Endodermal cell (in vitro differentiated cells): Measurements from ENCODE around the gene USP27X. TPM values are rescaled to one million over a fixed set of nuclear protein-coding genes. Genes with fewer than 3 reads are reported as not detected.

ENCODE experiments used
- DNase-seq: peaks from one replicate; pipeline ENCODE4 v3.0.0-alpha.2; 2017
- H3K27ac ChIP-seq: 2 replicates; pipeline ENCODE4 v1.5.1; 2013; ENCODE audit warnings: mild to moderate bottlenecking, low read depth, low read length, moderate library complexity
- H3K27me3 ChIP-seq: 2 replicates; pipeline ENCODE4 v1.6.1; 2013; ENCODE audit warnings: mild to moderate bottlenecking, low read length, moderate library complexity; ENCODE audit not compliant: insufficient read depth, control insufficient read depth, poor library complexity, severe bottlenecking
- H3K36me3 ChIP-seq: 2 replicates; pipeline ENCODE4 v1.7.0; 2013; ENCODE audit warnings: mild to moderate bottlenecking, low read length, moderate library complexity; ENCODE audit not compliant: control insufficient read depth, insufficient read depth
- H3K4me1 ChIP-seq: one replicate; pipeline ENCODE4 v1.7.0; 2013; ENCODE audit warnings: low read length; ENCODE audit not compliant: control insufficient read depth, insufficient read depth
- H3K4me3 ChIP-seq: 2 replicates; pipeline ENCODE4 v1.5.1; 2013; ENCODE audit warnings: mild to moderate bottlenecking, low read length, moderate library complexity
- H3K9ac ChIP-seq: 2 replicates; pipeline ENCODE4 v1.6.1; 2013; ENCODE audit warnings: mild to moderate bottlenecking, low read length, moderate library complexity; ENCODE audit not compliant: poor library complexity, severe bottlenecking; ENCODE audit errors: extremely low read depth
- H3K9me3 ChIP-seq: 2 replicates; pipeline ENCODE4 v1.6.1; 2013; ENCODE audit warnings: mild to moderate bottlenecking, low read length, moderate library complexity; ENCODE audit not compliant: control insufficient read depth
- H3K27ac Mint-ChIP-seq: 2 replicates; pipeline ENCODE4 v1.8.0; 2020; ENCODE audit warnings: mixed read lengths
- H3K27me3 Mint-ChIP-seq: 2 replicates; pipeline ENCODE4 v1.8.0; 2021; ENCODE audit warnings: mild to moderate bottlenecking, mixed read lengths; ENCODE audit not compliant: insufficient read depth
- H3K36me3 Mint-ChIP-seq: 2 replicates; pipeline ENCODE4 v1.8.0; 2020; ENCODE audit warnings: low read depth, mixed read lengths
- H3K4me1 Mint-ChIP-seq: 2 replicates; pipeline ENCODE4 v1.8.0; 2020; ENCODE audit warnings: mixed read lengths
- H3K4me3 Mint-ChIP-seq: 2 replicates; pipeline ENCODE4 v1.8.0; 2020; ENCODE audit warnings: mild to moderate bottlenecking, moderate library complexity, mixed read lengths
- H3K9me3 Mint-ChIP-seq: 2 replicates; pipeline ENCODE4 v1.8.0; 2020; ENCODE audit warnings: mild to moderate bottlenecking, mixed read lengths
- WGBS, 2 experiments: methylation state at CpG; one replicate each; pipeline versions ENCODE4 v1.1.5 to v1.1.7; 2013; ENCODE audit warnings: missing lambda C conversion rate in 2 of 2, mixed read lengths in 1 of 2; ENCODE audit not compliant: insufficient coverage in 1 of 2, insufficient read length in 1 of 2; 5-methylcytosine and 5-hydroxymethylcytosine counted together
- total RNA-seq, 2 donors: library from RNA; stranded (reverse); fragmentation: NEBNext Ultra II Directional in 1 of 2; extraction: Animal tissue kit (Norgen Biotek cat#: 25700) in 1 of 2; gene quantifications; 2 replicates in 1 of 2; 3 replicates in 1 of 2; pipeline ENCODE4 v1.2.1, GENCODE V29; 2021
- TF ChIP-seq, protein P1 (sequence below): fragments of 200-600 bp; sonication (generic); conservative IDR thresholded peaks from 2 replicates; pipeline ENCODE4 v1.5.0; 2021; ENCODE audit warnings: antibody characterized with exemption, mild to moderate bottlenecking

USP27X gene
- total RNA-seq, 2 donors from 2014 or later, result 7.1 to 8.2 TPM

DNA sequence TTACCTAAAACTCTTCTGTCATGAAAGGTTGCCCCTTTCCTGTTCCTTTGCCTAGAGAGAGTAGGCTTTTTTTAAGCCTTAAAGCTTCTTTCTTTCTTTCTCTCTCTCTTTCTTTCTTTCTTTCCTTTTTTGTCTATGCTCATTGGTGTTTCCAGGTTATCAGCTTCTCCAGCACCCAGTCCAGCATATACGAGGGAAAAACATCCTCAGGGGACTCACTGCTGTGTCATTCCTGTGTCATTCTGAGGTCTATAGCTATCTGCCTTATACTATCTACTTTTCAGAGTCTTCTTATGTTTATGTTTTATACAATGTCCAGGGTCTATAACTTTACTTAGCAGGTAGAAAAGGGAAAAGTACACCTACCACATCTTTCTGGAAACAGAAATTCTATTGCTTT lies 10.5 kb upstream of the USP27X start:
- no peak overlapping the region for H3K9ac ChIP-seq
- TF ChIP-seq, protein P1, sequence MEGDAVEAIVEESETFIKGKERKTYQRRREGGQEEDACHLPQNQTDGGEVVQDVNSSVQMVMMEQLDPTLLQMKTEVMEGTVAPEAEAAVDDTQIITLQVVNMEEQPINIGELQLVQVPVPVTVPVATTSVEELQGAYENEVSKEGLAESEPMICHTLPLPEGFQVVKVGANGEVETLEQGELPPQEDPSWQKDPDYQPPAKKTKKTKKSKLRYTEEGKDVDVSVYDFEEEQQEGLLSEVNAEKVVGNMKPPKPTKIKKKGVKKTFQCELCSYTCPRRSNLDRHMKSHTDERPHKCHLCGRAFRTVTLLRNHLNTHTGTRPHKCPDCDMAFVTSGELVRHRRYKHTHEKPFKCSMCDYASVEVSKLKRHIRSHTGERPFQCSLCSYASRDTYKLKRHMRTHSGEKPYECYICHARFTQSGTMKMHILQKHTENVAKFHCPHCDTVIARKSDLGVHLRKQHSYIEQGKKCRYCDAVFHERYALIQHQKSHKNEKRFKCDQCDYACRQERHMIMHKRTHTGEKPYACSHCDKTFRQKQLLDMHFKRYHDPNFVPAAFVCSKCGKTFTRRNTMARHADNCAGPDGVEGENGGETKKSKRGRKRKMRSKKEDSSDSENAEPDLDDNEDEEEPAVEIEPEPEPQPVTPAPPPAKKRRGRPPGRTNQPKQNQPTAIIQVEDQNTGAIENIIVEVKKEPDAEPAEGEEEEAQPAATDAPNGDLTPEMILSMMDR, result no peak
- no peaks in the 10 kb centered on the region for H3K27me3 ChIP-seq
- Mint-ChIP-seq H3K4me3 (no peak overlapping the region), H3K4me1 (no peaks in the 10 kb centered on the region), H3K27me3 (no peaks in the 10 kb centered on the region), H3K27ac (no peak overlapping the region), H3K36me3 (no peaks in the 10 kb centered on the region), H3K9me3 (peaks cover 37% of the 10 kb centered on the region)
- WGBS, 2 experiments, result 86% methylated on average over 1 of the region's 1 CpG; no CpG with 5 or more reads in 1 of the 2 experiments
- H3K36me3 ChIP-seq, result no peaks in the 10 kb centered on the region
- no peak overlapping the region for H3K4me3 ChIP-seq
- no peak overlapping the region for H3K27ac ChIP-seq
- no peaks in the 10 kb centered on the region for H3K9me3 ChIP-seq
- H3K4me1 ChIP-seq, result no peaks in the 10 kb centered on the region
- no peak for DNase-seq

DNA sequence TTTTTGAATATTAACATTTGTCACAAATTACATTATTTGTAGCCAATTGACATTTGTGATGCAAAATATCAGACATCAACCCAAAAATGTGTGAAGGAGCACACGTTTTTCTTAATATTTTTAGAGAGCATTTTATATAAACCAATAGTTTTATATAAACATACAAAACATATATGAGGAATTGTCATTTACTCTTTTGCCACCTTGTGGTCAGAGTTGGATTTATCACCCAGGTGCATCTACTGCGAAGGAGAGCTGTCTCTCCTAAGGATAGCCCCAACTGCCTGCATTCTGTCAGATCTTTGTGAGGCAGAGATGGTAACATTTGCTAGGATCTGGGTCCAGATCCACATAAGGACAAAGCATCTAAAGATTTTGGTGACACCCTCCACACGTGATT lies 2.5 kb upstream of the USP27X start:
- DNase-seq, result peak; percentile 50
- Mint-ChIP-seq H3K27ac (no peak overlapping the region), H3K9me3 (peaks cover 45% of the 10 kb centered on the region), H3K27me3 (peaks cover 7% of the 10 kb centered on the region), H3K4me1 (no peaks in the 10 kb centered on the region), H3K36me3 (peaks cover 5% of the 10 kb centered on the region), H3K4me3 (no peak overlapping the region)
- TF ChIP-seq, protein P1, result peak; percentile 75
- no peaks in the 10 kb centered on the region for H3K27me3 ChIP-seq
- no peak overlapping the region for H3K27ac ChIP-seq
- no peaks in the 10 kb centered on the region for H3K36me3 ChIP-seq
- H3K9me3 ChIP-seq, result no peaks in the 10 kb centered on the region
- H3K4me3 ChIP-seq, result no peak overlapping the region
- no peak overlapping the region for H3K9ac ChIP-seq
- WGBS, 2 experiments, result 0 to 7% methylated on average over 1 of the region's 3 CpGs
- H3K4me1 ChIP-seq, result no peaks in the 10 kb centered on the region

DNA sequence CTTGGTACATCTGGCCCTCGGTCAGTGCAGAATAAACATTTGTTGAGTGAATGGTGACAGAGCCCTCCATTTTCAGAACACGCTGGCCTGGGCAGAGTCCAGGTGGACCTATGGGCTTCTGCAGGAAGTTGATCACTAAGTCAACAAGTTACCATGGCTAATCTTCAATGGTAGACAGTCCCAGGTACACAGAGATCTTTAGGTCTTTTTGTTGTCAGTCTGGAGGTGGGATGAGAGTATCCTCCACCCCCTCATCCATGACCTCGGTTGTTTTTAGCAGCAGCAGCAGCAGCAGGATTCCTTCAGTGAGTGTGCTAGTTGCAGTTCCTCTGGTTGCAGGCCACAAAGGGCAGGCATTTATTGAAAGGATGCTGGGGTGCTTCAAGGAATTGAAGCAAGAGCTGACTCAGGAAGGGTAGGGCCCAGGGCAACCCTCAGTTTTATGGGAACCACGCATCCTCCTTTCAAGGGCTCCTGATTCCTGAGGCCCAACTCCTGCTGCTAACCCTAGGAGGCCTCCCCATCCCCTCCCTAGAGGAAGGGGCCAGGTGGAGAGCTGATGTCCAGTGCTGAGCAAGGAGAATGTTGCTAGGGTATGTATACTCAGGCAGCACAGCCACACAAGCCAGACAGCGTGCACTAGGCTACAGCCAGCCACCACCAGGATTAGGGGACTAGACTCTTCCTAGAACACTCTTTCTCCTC lies 1.7 kb upstream of the USP27X start:
- TF ChIP-seq, protein P1, result no peak
- Mint-ChIP-seq H3K4me3 (no peak overlapping the region), H3K4me1 (no peaks in the 10 kb centered on the region), H3K27ac (no peak overlapping the region), H3K36me3 (peaks cover 5% of the 10 kb centered on the region), H3K27me3 (peaks cover 7% of the 10 kb centered on the region), H3K9me3 (peaks cover 47% of the 10 kb centered on the region)
- no peaks in the 10 kb centered on the region for H3K27me3 ChIP-seq
- no peak overlapping the region for H3K9ac ChIP-seq
- H3K36me3 ChIP-seq, result no peaks in the 10 kb centered on the region
- H3K4me1 ChIP-seq, result no peaks in the 10 kb centered on the region
- 83% methylated on average over 5 of the region's 5 CpGs; no CpG with 5 or more reads in 1 of the 2 experiments for WGBS, 2 experiments
- no peak overlapping the region for H3K27ac ChIP-seq
- no peak overlapping the region for H3K4me3 ChIP-seq
- no peak for DNase-seq
- no peaks in the 10 kb centered on the region for H3K9me3 ChIP-seq
